ENCODE measurements around the gene SYT1. TPM values are rescaled to one million over a fixed set of nuclear protein-coding genes. Genes with fewer than 3 reads are reported as not detected.
A peak's percentile ranks its signal among the peaks of the same experiment; 100 is the strongest.

SYT1 gene
- total and polyA plus RNA-seq, 11 donors, result 0.08 to 0.86 (median 0.16) TPM; not detected in 6

- no peaks in the 10 kb centered on the region for H3K9me3 ChIP-seq
- peak in 3 of 5 donors; percentile 17 to 29 (median 23) for DNase-seq
- H3K36me3 ChIP-seq, result no peaks in the 10 kb centered on the region
- peak in 3 of 4 donors; percentile 39 to 60 (median 47) for ATAC-seq
- H3K27me3 ChIP-seq, result peaks cover 9 to 57% (median 30%) of the 10 kb centered on the region in 9 donors
- TF ChIP-seq POLR2A (IDR thresholded peaks at IDR 0.05), result no peak
- TF ChIP-seq, protein P1, sequence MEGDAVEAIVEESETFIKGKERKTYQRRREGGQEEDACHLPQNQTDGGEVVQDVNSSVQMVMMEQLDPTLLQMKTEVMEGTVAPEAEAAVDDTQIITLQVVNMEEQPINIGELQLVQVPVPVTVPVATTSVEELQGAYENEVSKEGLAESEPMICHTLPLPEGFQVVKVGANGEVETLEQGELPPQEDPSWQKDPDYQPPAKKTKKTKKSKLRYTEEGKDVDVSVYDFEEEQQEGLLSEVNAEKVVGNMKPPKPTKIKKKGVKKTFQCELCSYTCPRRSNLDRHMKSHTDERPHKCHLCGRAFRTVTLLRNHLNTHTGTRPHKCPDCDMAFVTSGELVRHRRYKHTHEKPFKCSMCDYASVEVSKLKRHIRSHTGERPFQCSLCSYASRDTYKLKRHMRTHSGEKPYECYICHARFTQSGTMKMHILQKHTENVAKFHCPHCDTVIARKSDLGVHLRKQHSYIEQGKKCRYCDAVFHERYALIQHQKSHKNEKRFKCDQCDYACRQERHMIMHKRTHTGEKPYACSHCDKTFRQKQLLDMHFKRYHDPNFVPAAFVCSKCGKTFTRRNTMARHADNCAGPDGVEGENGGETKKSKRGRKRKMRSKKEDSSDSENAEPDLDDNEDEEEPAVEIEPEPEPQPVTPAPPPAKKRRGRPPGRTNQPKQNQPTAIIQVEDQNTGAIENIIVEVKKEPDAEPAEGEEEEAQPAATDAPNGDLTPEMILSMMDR (IDR thresholded peaks at IDR 0.05), result no peak
- WGBS, 4 donors, result 2 to 3% (median 2%) methylated on average over 41 of the region's 41 CpGs
- no peak overlapping the region for H3K27ac ChIP-seq
- H3K4me1 ChIP-seq, result peaks cover 0 to 21% (median 9%) of the 10 kb centered on the region in 12 donors
- intact Hi-C loops (cut with DNase I), result no loop called here
- peak overlapping the region in 11 of 12 donors; percentile 22 to 52 (median 42) for H3K4me3 ChIP-seq
Observed at GRCh38 chr12:78863482-78864402, 832 bp upstream of the SYT1 start.

- ATAC-seq, result peak in 1 of 4 donors; percentile 33
- no peak overlapping the region for H3K27ac ChIP-seq
- WGBS, 4 donors, result 3 to 4% (median 3%) methylated on average over 27 to 31 of the region's 32 CpGs
Observed at GRCh38 chr12:78864870-78865463, 393 bp downstream of the SYT1 start.

GRCh38 chr12:78865516-78865915 lies 942 bp downstream of the SYT1 start:
- H3K9me3 ChIP-seq, result no peaks in the 10 kb centered on the region
- TF ChIP-seq, protein P1 (IDR thresholded peaks at IDR 0.05), result no peak
- no peak for TF ChIP-seq POLR2A (IDR thresholded peaks at IDR 0.05)
- DNase-seq (no peak), ATAC-seq (no peak)
- H3K27ac ChIP-seq, result no peak overlapping the region
- WGBS, 4 donors, result 11 to 22% (median 16%) methylated on average over 5 of the region's 5 CpGs
- intact Hi-C loops (cut with DNase I), result no loop called here
- peaks cover 9 to 57% (median 30%) of the 10 kb centered on the region in 9 donors for H3K27me3 ChIP-seq
- H3K4me1 ChIP-seq, result peaks cover 0 to 21% (median 9%) of the 10 kb centered on the region in 12 donors
- no peak overlapping the region for H3K4me3 ChIP-seq
- no peaks in the 10 kb centered on the region for H3K36me3 ChIP-seq

More at GRCh38 chr12:78864870-78865463, 393 bp downstream of the SYT1 start:
- no peaks in the 10 kb centered on the region for H3K36me3 ChIP-seq
- intact Hi-C loops (cut with DNase I), result no loop called here
- H3K9me3 ChIP-seq, result no peaks in the 10 kb centered on the region
- H3K4me1 ChIP-seq, result peaks cover 0 to 21% (median 9%) of the 10 kb centered on the region in 12 donors
- peak in 1 of 5 donors; percentile 7 for DNase-seq
- H3K27me3 ChIP-seq, result peaks cover 9 to 57% (median 30%) of the 10 kb centered on the region in 9 donors
- H3K4me3 ChIP-seq, result peak overlapping the region in 10 of 12 donors; percentile 22 to 50 (median 42)
- TF ChIP-seq, protein P1 (IDR thresholded peaks at IDR 0.05), result no peak
- TF ChIP-seq POLR2A (IDR thresholded peaks at IDR 0.05), result no peak

DNA sequence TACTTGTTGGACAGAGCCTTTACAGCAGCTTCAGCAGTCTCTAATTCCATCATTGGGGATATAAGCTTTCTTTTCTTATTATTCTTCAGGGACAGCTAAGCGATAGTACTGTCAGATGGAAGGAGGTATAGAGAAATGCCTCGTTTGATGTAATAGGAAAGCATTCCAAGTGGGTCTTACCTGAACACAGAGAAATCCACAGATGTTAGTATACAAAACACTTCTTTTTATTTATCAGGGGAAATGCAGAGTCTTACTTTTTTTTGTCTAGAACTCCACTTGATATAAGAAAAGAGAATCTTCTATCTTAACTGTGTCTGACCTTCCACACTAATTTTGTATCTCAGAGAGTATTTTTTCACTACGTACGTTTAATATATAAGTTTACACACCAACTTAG lies 1.9 kb downstream of the SYT1 start:
- intact Hi-C loops (cut with DNase I), result no loop called here

More for the DNA sequence above, 1.9 kb downstream of the SYT1 start:
- peaks cover 0 to 21% (median 9%) of the 10 kb centered on the region in 12 donors for H3K4me1 ChIP-seq
- TF ChIP-seq POLR2A (IDR thresholded peaks at IDR 0.05), result no peak
- TF ChIP-seq, protein P1 (IDR thresholded peaks at IDR 0.05), result no peak
- H3K9me3 ChIP-seq, result no peaks in the 10 kb centered on the region
- WGBS, 4 donors, result 86 to 87% (median 86%) methylated on average over 4 of the region's 4 CpGs
- H3K27ac ChIP-seq, result no peak overlapping the region
- H3K36me3 ChIP-seq, result no peaks in the 10 kb centered on the region
- H3K27me3 ChIP-seq, result peaks cover 9 to 57% (median 28%) of the 10 kb centered on the region in 9 donors
- H3K4me3 ChIP-seq, result no peak overlapping the region
- DNase-seq (no peak), ATAC-seq (no peak)
